Suprapubic skin (tissue), 4 donors: ENCODE measurements around the gene PIGS. TPM values are rescaled to one million over a fixed set of nuclear protein-coding genes. Genes with fewer than 3 reads are reported as not detected.
A peak's percentile ranks its signal among the peaks of the same experiment; 100 is the strongest.

Experiments used
- DNase-seq, 2 donors: peaks; one replicate each; pipeline ENCODE4 v3.0.0-alpha.2; 2019; ENCODE audit warnings: low spot score in 2 of 2
- H3K27ac ChIP-seq: fragments of 200-600 bp; sonication (generic); one replicate; pipeline ENCODE4 v1.5.1; 2019
- H3K27me3 ChIP-seq: fragments of 200-600 bp; sonication (generic); one replicate; pipeline ENCODE4 v1.5.1; 2019
- H3K36me3 ChIP-seq: fragments of 200-600 bp; sonication (generic); one replicate; pipeline ENCODE4 v1.5.1; 2019
- H3K4me1 ChIP-seq: fragments of 200-600 bp; sonication (generic); one replicate; pipeline ENCODE4 v1.5.1; 2019
- H3K4me3 ChIP-seq: fragments of 200-600 bp; sonication (generic); one replicate; pipeline ENCODE4 v1.5.1; 2019; ENCODE audit warnings: mild to moderate bottlenecking
- H3K9me3 ChIP-seq: fragments of 200-600 bp; sonication (generic); one replicate; pipeline ENCODE4 v1.5.1; 2019
- CTCF ChIP-seq, 2 donors: fragments of 200-600 bp in 1 of 2; fragments of 450-650 bp in 1 of 2; sonication (generic) in 1 of 2; IDR thresholded peaks; one replicate each; pipeline ENCODE4 v1.5.1; 2016 to 2019; ENCODE audit warnings: antibody characterized with exemption in 2 of 2, mild to moderate bottlenecking in 1 of 2, moderate library complexity in 1 of 2
- EP300 ChIP-seq: sonication (generic); formaldehyde crosslinking; IDR thresholded peaks from one replicate; pipeline ENCODE4 v1.6.1; 2017; ENCODE audit warnings: antibody characterized with exemption
- POLR2A ChIP-seq, 2 donors: fragments of 450-650 bp; IDR thresholded peaks; one replicate each; pipeline ENCODE4 v1.6.1; 2017; ENCODE audit warnings: antibody characterized with exemption in 2 of 2, mild to moderate bottlenecking in 2 of 2, moderate library complexity in 2 of 2
- POLR2AphosphoS5 ChIP-seq, 3 donors: sonication (generic); formaldehyde crosslinking; IDR thresholded peaks; one replicate each; pipeline ENCODE4 v1.6.1; 2017; ENCODE audit warnings: antibody characterized with exemption in 3 of 3
- WGBS: methylation state at CpG from one replicate; pipeline ENCODE4 v1.1.5; 2018; 5-methylcytosine and 5-hydroxymethylcytosine counted together
- total RNA-seq, 4 donors: library from RNA; depleted of rRNA; stranded (reverse); fragments of >200 nt; gene quantifications; one replicate each; pipeline ENCODE4 v1.1.0, GENCODE V29; 2016

Gene PIGS
- total RNA-seq, 4 donors from 2014 or later: 38.1 to 76.4 (median 59.2) TPM

GRCh38 chr17:28515518-28515917, 55.8 kb downstream of the PIGS start:
- H3K27ac ChIP-seq: no peak overlapping the region
- TF ChIP-seq POLR2A (IDR thresholded peaks at IDR 0.05) (no peak), CTCF (IDR thresholded peaks at IDR 0.05) (no peak), POLR2AphosphoS5 (IDR thresholded peaks at IDR 0.05) (no peak), EP300 (no peak)
- H3K4me3 ChIP-seq: no peak overlapping the region
- peaks cover 6% of the 10 kb centered on the region for H3K27me3 ChIP-seq
- no peaks in the 10 kb centered on the region for H3K36me3 ChIP-seq
- H3K4me1 ChIP-seq: peaks cover 15% of the 10 kb centered on the region
- no peak for DNase-seq
- WGBS: 100% methylated on average over 1 of the region's 1 CpG
- no peaks in the 10 kb centered on the region for H3K9me3 ChIP-seq

- no peak for DNase-seq
Observed at GRCh38 chr17:28514561-28515002, 56.7 kb downstream of the PIGS start.

GRCh38 chr17:28513476-28513875, 57.8 kb downstream of the PIGS start:
- no peak for DNase-seq
- no peak for TF ChIP-seq CTCF (IDR thresholded peaks at IDR 0.05)
- TF ChIP-seq POLR2AphosphoS5 (IDR thresholded peaks at IDR 0.05): no peak
- no peak for TF ChIP-seq POLR2A (IDR thresholded peaks at IDR 0.05)
- TF ChIP-seq EP300: no peak
- Histone ChIP-seq H3K27me3 (peaks cover 9% of the 10 kb centered on the region), H3K27ac (peak overlapping the region; percentile 42), H3K4me1 (peaks cover 27% of the 10 kb centered on the region), H3K4me3 (no peak overlapping the region), H3K36me3 (no peaks in the 10 kb centered on the region), H3K9me3 (no peaks in the 10 kb centered on the region)
- WGBS: 55% methylated on average over 2 of the region's 7 CpGs

More at GRCh38 chr17:28514561-28515002, 56.7 kb downstream of the PIGS start:
- H3K27ac ChIP-seq: peak overlapping the region; percentile 42
- H3K27me3 ChIP-seq: peaks cover 6% of the 10 kb centered on the region
- peaks cover 17% of the 10 kb centered on the region for H3K4me1 ChIP-seq
- no peaks in the 10 kb centered on the region for H3K36me3 ChIP-seq
- no peak for TF ChIP-seq EP300
- no peak for TF ChIP-seq CTCF (IDR thresholded peaks at IDR 0.05)
- no peak for TF ChIP-seq POLR2A (IDR thresholded peaks at IDR 0.05)
- TF ChIP-seq POLR2AphosphoS5 (IDR thresholded peaks at IDR 0.05): no peak
- no peaks in the 10 kb centered on the region for H3K9me3 ChIP-seq
- H3K4me3 ChIP-seq: no peak overlapping the region
- WGBS: 25% methylated on average over 13 of the region's 16 CpGs

- 96% methylated on average over 2 of the region's 3 CpGs for WGBS
- no peak for DNase-seq
- H3K36me3 ChIP-seq: no peaks in the 10 kb centered on the region
- H3K27me3 ChIP-seq: peaks cover 15% of the 10 kb centered on the region
- H3K4me1 ChIP-seq: peaks cover 41% of the 10 kb centered on the region
- H3K27ac ChIP-seq: no peak overlapping the region
- no peak overlapping the region for H3K4me3 ChIP-seq
- TF ChIP-seq EP300: no peak
- no peak for TF ChIP-seq POLR2A (IDR thresholded peaks at IDR 0.05)
- TF ChIP-seq CTCF (IDR thresholded peaks at IDR 0.05): no peak
- TF ChIP-seq POLR2AphosphoS5 (IDR thresholded peaks at IDR 0.05): no peak
- no peaks in the 10 kb centered on the region for H3K9me3 ChIP-seq
Observed at GRCh38 chr17:28511858-28512461, 59.4 kb downstream of the PIGS start.

GRCh38 chr17:28509789-28510188, 61.5 kb downstream of the PIGS start:
- H3K36me3 ChIP-seq: no peaks in the 10 kb centered on the region
- DNase-seq: no peak
- peaks cover 51% of the 10 kb centered on the region for H3K4me1 ChIP-seq
- TF ChIP-seq EP300 (no peak), CTCF (IDR thresholded peaks at IDR 0.05) (no peak), POLR2AphosphoS5 (IDR thresholded peaks at IDR 0.05) (no peak), POLR2A (IDR thresholded peaks at IDR 0.05) (no peak)
- 66% methylated on average over 7 of the region's 7 CpGs for WGBS
- H3K27ac ChIP-seq: no peak overlapping the region
- H3K4me3 ChIP-seq: no peak overlapping the region
- H3K27me3 ChIP-seq: peaks cover 19% of the 10 kb centered on the region
- H3K9me3 ChIP-seq: no peaks in the 10 kb centered on the region
